ENCODE data around the gene PAK5.

Gene PAK5

DNA sequence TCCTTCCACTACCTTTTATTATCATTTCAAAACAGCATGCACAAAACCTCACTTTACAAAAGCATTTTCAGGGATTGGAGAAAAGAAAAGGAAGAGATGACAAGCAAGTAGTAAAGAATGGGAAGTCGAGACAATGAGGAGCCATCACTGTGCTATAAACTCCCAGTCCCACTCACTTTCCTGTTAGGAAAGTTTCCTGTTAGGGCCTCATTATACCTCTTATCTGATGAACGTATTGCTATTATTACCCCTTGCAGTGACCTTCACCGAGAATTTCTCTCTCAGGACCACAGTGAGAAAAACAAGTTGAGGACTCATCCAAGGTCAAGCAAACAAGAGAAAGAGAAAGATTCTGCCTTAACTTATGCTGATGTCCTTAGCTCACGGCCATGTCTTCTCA is 295.7 kb downstream of the PAK5 start:
- no peak overlapping the region for H3K4me3 ChIP-seq (ENCODE audit: low read depth, low read length)
- no peak for DNase-seq (ENCODE audit: low read depth)
- TF ChIP-seq, protein P1, sequence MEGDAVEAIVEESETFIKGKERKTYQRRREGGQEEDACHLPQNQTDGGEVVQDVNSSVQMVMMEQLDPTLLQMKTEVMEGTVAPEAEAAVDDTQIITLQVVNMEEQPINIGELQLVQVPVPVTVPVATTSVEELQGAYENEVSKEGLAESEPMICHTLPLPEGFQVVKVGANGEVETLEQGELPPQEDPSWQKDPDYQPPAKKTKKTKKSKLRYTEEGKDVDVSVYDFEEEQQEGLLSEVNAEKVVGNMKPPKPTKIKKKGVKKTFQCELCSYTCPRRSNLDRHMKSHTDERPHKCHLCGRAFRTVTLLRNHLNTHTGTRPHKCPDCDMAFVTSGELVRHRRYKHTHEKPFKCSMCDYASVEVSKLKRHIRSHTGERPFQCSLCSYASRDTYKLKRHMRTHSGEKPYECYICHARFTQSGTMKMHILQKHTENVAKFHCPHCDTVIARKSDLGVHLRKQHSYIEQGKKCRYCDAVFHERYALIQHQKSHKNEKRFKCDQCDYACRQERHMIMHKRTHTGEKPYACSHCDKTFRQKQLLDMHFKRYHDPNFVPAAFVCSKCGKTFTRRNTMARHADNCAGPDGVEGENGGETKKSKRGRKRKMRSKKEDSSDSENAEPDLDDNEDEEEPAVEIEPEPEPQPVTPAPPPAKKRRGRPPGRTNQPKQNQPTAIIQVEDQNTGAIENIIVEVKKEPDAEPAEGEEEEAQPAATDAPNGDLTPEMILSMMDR (IDR thresholded peaks at IDR 0.05; ENCODE audit: insufficient read depth, low read depth, low read length, missing control alignments) = no peak

DNA sequence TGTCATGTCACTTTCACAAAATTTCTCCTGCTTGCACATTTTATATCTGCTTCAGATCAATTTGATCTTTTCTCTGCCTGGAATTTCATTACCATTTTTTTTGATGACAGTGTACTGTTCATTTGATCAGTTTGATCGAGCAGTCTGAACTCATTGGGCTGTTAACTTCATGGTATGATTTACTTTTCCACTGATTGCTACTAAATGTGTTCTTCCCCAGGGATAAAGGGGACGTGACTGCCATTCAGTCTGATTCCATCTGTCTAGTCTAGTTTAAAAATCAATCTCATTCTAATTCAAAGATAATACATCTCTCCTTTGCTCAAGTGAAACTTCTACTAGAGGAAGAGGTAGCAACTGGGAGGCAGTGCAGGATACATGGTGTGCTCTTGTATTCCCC is 303.4 kb downstream of the PAK5 start:
- no peak overlapping the region for H3K4me3 ChIP-seq (ENCODE audit: low read depth, low read length)
- TF ChIP-seq, protein P1 (IDR thresholded peaks at IDR 0.05; ENCODE audit: insufficient read depth, low read depth, low read length, missing control alignments) = no peak
- DNase-seq (ENCODE audit: low read depth) = no peak

DNA sequence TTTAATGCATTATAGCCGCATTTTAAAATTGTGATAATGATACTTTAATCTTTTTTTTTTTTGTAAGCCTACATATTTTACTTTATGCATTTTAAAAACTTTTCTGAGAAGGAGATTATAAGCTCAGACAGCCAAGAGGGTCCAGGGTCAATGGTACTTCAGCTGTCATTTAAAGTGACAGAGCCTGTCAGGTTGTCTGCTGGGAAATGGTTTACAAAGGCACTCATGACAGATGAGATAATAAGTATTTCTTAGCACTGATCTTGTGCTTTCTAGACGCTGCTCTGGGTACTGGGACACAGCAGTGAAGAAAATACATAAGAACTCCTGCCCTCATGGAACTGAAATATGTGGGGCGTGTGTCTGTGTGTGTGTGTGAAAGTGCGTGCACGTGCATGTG is 304.9 kb downstream of the PAK5 start:
- no peak for DNase-seq (ENCODE audit: low read depth)
- H3K4me3 ChIP-seq (ENCODE audit: low read depth, low read length) = no peak overlapping the region

DNA sequence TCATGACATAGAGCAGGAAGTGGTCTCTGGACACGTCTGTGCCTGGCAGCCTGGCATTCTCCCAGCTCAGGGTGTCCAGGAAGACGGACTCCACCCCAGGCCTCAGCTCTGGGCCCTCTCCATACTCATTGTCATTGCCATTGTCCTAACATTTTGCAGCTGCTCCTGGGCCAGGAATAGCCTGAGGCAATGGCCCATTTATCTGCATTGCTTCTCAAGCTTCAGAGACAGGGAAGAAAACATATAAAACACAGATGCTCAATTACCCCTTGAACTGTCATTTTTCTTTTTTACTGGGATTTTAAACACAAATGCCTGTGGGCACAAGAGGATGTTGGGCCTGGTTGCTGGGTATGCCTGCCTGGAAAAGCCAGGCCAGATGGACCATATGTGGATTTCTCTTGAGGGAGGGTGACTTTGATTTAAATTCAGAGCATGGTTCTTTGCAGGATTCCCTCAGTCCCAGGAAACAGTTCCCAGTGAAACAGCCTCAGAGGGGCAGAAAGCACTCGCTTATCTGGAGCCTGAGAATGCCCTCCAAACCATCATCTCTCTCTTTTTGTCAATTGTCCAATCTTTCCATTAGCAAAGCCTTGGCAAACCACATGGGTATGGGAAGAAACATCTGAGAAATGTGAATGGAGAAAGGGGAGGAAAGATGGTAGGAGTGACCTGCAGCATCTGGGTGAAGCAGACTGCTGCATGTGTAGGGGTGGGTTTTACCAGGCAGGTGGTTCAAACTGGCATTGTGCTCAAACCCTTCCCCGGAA is 306.6 kb downstream of the PAK5 start:
- no peak overlapping the region for H3K4me3 ChIP-seq (ENCODE audit: low read depth, low read length)
- TF ChIP-seq, protein P1 (IDR thresholded peaks at IDR 0.05; ENCODE audit: insufficient read depth, low read depth, low read length, missing control alignments) = no peak
- no peak for DNase-seq (ENCODE audit: low read depth)

More for the DNA sequence above, 304.9 kb downstream of the PAK5 start:
- TF ChIP-seq, protein P1 (IDR thresholded peaks at IDR 0.05; ENCODE audit: insufficient read depth, low read depth, low read length, missing control alignments) = no peak

DNA sequence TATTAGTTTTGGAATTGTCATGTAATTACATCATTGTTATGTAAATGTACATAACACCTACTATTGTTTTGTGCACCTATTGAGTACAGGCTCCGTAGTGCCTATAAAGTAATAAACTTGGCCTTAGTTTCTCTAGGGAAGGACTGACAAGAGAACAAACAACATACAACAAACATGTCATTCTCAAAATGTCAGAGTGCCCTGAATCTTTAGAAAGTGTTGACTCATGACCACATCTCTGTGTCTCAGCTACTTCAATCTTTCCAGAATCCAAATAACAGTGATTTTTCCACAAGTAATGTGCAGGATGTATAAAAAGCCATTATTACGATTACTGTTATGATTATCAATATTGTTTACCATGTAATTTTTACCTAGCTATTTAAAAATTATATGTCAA is 307.3 kb downstream of the PAK5 start:
- TF ChIP-seq, protein P1 (IDR thresholded peaks at IDR 0.05; ENCODE audit: insufficient read depth, low read depth, low read length, missing control alignments) = no peak
- H3K4me3 ChIP-seq (ENCODE audit: low read depth, low read length) = no peak overlapping the region
- DNase-seq (ENCODE audit: low read depth) = no peak

DNA sequence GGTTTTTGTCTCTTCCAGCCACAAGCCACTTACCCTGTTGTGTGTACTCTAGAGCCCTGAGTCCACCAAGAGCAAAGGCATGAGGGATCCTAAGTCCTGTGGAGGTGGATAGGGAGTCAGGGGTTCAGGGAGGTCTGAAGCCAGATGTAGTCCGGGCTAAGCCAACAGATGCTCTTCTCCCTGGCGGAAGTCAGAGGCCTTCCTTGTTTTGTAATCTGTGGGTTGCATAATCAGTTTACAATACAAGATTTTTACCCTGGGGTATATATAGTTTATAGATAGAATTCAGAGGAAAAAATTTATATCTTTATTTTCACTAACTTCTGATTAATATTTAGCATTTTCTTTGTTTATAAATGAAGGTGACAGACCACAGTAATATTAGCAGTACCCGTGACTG is 315.2 kb downstream of the PAK5 start:
- TF ChIP-seq, protein P1 (IDR thresholded peaks at IDR 0.05; ENCODE audit: insufficient read depth, low read depth, low read length, missing control alignments) = no peak
- no peak for DNase-seq (ENCODE audit: low read depth)

DNA sequence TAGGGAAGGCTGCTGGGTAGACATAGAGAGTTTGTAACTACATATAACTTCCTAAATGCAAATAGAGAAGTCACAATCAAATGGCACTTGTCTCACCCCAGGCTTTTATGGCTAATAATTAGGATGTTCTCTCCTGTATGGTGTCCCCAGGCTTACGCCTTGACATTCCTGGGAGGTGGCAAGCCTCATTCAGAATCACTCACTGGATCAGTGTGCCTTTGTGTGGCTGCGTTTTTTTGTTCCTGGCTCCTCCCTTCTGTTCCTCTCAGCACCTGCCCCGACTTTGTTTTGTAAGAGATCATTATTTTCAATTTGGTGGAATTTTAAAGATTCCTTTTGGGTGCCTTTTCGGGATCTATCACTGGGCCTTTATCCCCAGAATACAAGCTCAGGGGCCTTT is 318.8 kb downstream of the PAK5 start:
- no peak for DNase-seq (ENCODE audit: low read depth)
- TF ChIP-seq, protein P1 (IDR thresholded peaks at IDR 0.05; ENCODE audit: insufficient read depth, low read depth, low read length, missing control alignments) = no peak
- H3K4me3 ChIP-seq (ENCODE audit: low read depth, low read length) = no peak overlapping the region

More for the DNA sequence above, 315.2 kb downstream of the PAK5 start:
- no peak overlapping the region for H3K4me3 ChIP-seq (ENCODE audit: low read depth, low read length)
